ENCODE data around the gene CCNB1.
"Not testable (repeated sequence)": the region's sequence is repeated elsewhere in the genome, so short reads cannot be mapped to it uniquely, and the experiment has no call there.

The CCNB1 gene

DNA sequence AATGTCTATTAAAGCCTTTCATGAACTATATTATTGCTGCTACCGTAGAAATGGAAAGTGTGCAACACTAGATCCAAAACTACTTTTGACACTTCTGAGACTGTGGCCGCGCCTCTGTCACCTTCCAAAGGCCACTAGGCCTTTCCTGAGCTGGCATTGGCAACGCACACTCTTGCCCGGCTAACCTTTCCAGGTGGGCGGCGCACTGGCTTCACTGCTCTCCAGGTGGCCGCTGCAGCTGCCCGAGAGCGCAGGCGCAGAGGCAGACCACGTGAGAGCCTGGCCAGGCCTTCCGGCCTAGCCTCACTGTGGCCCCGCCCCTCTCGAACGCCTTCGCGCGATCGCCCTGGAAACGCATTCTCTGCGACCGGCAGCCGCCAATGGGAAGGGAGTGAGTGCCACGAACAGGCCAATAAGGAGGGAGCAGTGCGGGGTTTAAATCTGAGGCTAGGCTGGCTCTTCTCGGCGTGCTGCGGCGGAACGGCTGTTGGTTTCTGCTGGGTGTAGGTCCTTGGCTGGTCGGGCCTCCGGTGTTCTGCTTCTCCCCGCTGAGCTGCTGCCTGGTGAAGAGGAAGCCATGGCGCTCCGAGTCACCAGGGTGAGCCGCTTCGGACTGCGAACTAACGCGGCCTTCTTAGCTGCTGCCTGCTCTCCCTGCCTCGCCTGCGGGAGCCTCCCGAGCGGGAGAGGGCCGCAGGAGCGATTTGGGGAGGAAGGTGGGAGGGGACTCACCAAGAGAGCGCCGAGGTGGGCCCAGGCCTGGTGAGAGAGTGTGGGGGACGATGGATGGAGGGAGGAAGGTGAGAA, at the start of gene CCNB1:
Gene CCNB1, plus strand, starts transcription at position 465 of the 807 bp plus-strand sequence. Its CDS starts 113 bp downstream, at position 578.
- peak within 1 kb of the TSS; percentile 96 for H3K4me3 ChIP-seq (ENCODE audit: low read depth, low read length)

DNA sequence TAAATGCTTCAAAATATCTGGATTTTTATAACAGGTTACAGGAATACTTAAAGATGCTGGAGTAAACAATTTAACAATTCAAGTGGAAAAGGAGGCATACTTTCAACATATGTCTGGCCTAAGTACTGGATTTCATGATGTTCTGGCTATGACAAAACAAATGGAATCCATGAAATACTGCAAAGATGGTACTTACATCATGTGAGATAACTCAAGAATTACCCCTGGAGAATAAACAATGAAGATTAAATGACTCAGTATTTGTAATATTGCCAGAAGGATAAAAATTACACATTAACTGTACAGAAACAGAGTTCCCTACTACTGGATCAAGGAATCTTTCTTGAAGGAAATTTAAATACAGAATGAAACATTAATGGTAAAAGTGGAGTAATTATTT, 37.5 kb upstream of the CCNB1 start:
- no peak overlapping the region for H3K4me3 ChIP-seq (ENCODE audit: low read depth, low read length)

DNA sequence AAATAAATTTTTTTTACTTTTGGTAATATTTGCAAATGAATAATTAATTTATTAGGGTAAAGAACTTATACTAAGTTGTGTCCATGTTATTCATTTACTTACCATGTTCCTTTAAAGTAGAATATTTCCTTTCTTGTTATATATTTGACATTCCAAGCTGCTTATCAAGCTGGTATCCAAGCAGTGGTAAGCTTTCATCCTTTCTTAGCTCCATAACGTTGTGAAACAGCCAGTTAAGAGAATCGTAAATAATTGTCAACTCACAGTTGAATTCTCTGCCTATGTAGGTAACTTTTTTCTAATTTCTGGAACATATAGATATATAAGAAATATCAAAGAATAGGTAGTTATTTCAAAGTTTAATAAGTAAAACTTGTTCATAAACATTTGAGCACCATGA, 36.7 kb upstream of the CCNB1 start:
- no peak overlapping the region for H3K4me3 ChIP-seq (ENCODE audit: low read depth, low read length)

DNA sequence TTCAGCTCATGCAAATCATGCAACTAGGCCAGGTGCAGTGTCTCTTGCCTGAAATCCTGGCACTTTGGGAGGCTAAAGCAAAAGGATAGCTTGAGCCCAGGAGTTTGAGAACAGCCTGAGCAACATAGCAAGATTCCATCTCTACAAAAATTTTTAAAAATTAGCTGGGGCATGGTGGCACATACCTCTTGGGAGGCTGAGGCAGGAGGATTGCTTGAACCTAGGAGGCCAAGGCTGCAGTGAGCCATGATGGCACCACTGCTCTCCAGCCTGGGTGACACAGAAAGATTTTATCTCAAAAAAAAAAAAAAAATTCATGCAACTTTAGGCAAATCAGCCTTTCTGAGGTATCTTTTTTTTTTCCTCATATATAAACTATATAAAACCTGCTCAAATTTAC, 35.6 kb upstream of the CCNB1 start:
- no peak overlapping the region for H3K4me3 ChIP-seq (ENCODE audit: low read depth, low read length)

DNA sequence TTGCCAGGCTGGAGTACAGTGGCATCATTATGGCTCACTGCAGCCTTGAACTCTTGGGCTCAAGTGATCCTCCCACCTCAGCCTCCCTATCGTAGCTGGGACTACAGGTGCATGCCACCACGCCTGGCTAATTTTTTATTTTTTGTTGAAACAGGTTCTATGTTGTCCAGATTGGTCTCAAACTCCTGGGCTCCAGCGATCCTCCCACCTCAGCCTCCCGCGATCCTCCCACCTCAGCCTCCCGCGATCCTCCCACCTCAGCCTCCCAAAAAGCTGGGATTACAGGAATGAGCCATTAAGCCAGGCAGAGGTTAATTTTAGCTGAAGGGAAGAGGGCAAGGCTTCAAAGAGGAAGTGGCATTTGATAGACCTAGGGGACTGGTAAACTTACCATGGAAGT, 32.8 kb upstream of the CCNB1 start:
- no peak overlapping the region for H3K4me3 ChIP-seq (ENCODE audit: low read depth, low read length)

DNA sequence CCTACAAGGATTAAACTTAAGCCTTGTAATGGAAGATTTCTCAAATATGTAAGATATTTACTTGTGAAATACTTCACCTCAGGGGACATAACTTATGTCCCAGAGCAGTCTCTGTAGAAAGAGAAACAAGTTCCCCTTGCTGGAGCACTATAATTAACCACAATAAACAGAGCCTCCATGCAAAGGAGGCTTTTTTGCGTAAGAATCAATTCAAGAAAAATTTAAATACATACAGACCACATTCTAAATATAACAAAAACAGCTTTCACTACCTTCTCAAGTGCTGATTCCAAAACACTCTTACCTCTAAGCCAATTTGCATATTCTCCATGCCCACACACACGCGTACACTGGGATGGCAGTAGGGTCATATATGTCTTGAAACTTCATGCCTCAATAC, 30.7 kb upstream of the CCNB1 start:
- no peak overlapping the region for H3K4me3 ChIP-seq (ENCODE audit: low read depth, low read length)

DNA sequence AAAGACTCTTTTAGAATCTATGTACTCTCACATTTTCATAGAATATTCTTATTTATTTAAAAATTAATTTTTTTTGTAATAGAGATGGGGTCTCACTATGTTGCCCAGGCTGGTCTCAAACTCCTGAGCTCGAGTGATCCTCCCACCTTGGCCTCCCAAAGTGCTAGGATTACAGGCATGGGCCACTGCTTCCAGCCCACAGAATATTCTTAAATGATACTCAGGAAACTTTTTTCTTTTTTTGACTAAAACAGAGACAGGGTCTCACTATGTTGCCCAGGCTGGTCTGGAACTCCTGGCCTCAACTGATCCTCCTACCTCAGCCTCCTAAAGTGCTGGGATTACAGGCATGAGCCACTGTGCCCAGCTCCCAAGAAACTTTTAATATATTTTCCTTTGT, 29.7 kb upstream of the CCNB1 start:
- H3K4me3 ChIP-seq (ENCODE audit: low read depth, low read length), result not testable (repeated sequence)

DNA sequence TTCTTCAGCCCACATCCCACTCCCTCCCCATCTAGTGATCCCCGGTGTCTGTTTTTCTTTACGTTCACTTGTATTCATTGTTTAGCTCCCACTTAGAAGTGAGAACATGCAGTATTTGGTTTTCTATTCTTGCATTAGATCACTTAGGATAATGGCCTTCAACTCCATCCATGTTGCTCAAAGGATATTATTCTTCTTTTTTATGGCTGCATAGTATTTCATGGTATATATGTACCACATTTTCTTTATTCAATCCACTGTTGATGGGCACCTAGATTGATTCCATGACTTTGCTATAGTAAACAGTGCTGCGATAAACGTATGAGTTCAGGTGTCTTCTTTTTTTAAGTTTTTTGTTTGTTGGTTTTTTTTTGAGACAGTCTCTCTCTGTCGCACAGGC, 29.1 kb upstream of the CCNB1 start:
- H3K4me3 ChIP-seq (ENCODE audit: low read depth, low read length), result no peak overlapping the region

DNA sequence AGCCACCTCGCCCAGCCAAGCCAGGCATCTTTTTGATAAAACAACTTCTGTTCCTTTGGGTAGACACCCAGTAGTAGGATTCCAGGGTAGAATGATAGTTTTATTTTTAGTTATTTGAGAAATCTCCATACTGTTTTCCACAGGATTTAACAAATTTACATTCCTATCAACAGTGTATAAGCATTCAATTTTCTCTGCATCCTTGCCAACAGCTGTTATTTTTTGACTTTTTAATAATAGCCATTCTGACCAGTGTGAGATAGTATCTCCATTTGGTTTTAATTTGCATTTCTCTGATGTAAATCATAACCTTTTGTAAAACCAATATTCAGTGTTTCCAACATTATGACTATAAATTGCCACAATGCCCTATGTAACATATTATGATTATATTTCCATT, 28.2 kb upstream of the CCNB1 start:
- no peak overlapping the region for H3K4me3 ChIP-seq (ENCODE audit: low read depth, low read length)

DNA sequence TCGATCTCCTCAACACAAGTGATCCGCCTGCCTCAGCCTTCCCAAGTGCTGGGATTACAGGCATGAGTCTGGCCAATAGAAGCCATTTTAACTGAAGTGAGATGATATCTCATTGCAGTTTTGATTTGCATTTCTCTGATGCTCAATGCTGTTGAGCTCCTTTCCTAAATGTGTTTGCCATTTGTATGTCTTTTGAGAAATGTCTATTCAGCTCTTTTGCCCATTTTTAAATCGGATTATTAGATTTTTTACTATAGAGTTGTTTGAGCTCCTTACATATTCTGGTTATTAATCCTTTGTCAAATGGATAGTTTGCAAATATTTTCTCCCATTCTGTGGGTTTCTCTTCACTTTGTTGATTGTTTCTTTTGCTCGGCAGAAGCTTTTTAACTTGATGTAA, 26.7 kb upstream of the CCNB1 start:
- H3K4me3 ChIP-seq (ENCODE audit: low read depth, low read length), result not testable (repeated sequence)

DNA sequence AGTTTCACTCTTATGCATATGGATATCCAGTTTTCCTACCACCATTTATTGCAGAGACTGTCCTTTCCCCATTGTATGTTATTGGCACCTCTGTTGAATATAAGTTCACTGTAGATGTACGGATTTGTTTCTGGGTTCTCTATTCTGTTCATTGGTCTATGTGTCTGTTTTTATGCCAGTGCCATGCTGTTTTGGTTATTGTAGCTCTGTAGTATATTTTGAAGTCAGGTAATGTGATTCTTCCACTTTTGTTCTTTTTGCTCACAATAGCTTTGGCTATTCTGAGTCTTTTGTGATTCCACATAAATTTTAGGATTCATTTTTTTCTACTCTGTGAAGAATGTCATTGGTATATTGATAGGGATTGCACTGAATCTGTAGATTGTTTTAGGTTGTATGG, 26.1 kb upstream of the CCNB1 start:
- no peak overlapping the region for H3K4me3 ChIP-seq (ENCODE audit: low read depth, low read length)

DNA sequence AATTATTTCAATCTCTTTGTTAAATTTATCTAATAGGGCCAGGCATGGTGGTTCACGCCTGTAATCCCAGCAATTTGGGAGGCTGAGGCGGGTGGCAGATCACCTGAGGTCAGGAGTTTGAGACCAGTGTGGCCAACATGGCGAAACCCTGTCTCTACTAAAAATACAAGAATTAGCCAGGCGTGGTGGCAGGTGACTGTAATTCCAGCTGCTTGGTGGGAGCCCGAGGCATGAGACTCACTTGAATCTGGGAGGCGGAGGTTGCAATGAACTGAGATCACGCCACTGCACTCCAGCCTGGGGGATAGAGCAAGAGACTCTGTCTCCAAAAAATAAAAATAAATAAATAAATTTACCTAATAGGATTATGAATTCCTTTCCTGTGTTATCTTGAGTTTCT, 18.4 kb upstream of the CCNB1 start:
- H3K4me3 ChIP-seq (ENCODE audit: low read depth, low read length), result not testable (repeated sequence)

DNA sequence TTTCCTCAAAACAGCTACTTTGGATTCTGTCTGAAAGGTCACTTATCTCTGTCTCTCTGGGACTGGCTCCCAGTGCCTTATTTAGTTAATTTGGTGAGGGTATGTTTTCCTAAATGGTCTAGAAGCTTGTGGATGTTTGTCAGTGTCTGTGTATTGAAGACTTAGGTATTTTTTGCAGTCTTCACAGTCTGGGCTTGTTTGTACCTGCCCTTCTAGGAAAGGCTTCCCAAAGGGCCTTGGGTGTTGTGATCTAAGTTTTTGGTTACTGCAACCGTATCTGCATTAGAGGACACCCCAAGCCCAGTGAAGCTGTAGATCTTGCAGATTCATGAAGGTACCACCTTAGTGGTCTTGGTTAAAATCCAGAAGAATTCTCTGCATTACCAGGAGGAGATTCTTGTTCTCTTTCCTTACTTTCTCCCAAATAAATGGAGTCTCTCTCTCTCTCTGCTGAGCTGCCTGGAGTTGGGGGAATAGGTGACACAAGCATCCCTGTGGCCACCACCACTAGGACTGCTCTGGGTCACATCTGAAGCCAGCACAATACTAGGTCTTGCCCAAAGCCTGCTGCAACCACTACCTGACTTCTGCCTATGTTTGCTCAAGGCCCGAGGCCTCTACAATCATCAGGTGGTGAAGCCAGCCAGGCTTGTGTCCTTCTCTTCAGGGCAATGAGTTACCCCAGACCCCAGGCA, 17.8 kb upstream of the CCNB1 start:
- H3K4me3 ChIP-seq (ENCODE audit: low read depth, low read length), result no peak overlapping the region

DNA sequence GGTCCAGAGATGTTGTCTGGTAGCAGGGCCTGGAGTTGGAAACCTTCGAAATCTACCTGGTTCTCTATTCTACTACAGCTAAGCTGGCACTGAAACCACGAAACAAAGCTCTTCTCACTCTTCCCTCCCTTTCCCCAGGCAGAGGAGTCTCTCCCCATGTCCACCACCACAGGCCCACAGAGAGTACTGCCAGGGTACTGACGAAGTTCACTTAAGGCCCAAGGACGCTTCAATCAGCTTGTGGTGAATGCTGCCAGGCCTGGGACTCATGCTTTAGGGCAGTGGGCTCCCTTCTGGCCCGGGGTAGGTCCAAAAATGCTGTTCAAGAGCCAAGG, 17.3 kb upstream of the CCNB1 start:
- no peak overlapping the region for H3K4me3 ChIP-seq (ENCODE audit: low read depth, low read length)

DNA sequence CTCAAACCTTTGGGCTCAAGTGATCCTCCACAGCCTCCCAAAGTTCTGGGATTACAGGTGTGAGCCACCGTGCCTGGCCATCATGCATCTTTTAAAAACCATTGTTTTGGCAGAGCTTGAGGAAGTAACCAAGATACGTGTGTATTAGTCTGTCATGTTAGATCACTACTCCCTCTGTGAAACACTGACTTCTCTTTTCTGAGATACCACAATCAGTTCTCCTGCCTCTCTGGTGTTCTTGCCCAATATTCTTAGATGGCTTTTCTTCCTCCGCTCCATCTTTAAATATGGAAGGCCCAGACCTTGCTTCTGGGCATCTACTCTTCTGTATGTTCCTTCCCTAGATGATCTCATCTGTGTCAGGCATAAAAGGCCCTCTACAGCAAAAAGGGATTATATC, 14.2 kb upstream of the CCNB1 start:
- H3K4me3 ChIP-seq (ENCODE audit: low read depth, low read length), result no peak overlapping the region

DNA sequence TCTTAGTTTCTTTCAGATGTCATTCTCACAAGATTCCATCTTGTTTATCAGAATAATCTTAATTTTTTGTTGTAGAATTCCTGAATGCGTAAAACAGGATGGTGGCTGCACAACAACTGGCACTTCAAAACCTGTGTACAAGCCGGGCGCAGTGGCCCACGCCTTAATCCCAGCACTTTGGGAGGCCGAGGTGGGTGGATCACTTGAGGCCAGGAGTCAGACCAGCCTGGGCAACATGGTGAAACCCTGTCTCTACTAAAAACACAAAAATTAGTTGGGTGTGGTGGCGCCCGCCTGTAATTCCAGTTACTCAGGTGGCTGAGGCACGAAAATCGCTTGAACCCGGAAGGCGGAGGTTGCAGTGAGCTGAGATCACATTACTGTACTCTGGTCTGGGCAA, 10.5 kb upstream of the CCNB1 start:
- no peak overlapping the region for H3K4me3 ChIP-seq (ENCODE audit: low read depth, low read length)

DNA sequence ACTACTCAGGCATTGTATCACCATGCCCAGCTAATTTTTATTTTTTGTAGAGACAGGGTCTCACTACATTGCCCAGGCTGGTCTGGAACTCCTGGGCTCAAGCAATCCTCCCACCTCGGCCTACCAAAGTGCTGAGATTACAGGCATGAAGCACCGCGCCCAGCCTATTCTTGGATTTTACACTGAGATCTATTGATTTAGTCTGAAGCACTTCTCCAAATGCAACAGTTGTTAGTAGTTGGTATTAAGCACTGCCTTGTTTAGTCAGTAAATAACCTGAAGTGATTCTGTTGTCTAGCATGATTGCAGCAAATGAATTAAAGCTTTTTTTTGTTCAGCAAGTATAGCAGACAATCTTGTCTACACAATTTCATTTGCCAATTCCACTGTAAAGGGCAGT, 8.9 kb upstream of the CCNB1 start:
- no peak overlapping the region for H3K4me3 ChIP-seq (ENCODE audit: low read depth, low read length)

DNA sequence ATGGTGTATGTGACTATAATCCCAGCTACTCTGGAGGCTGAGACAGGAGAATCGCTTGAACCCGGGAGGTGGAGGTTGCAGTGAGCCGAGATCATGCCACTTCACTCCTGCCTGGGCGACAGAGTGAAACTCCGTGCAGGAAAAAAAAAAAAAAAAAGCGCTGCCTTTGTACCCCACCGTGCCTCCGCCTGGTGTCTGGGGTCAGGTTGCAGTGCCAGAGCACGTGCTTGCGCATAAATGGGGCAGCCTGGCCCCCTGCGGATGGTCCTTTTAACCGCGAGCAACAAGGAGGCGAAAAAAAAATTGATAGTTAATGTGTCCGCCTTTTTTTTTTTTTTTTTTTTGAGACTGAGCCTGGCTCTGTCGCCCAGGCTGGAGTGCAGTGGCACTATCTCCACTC, 6.3 kb upstream of the CCNB1 start:
- H3K4me3 ChIP-seq (ENCODE audit: low read depth, low read length), result no peak overlapping the region

DNA sequence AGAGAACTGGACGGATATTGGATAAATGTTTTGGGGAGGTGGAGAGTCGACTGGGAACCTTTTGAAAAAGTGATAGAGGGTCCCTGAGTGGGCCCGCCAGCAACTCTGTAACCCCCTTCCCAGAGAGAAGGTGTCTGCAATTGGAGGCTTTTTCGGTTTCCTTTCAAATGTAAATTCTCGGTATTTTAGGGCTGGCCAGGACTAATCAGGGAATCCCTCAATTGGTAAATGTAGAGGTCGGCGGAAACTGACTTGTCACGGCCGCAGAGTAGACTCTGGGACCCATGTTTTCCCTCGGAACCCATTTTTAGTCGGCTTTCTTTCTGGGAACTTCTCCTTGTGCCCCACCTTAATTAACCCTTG, 524 bp downstream of the CCNB1 start:
- peak overlapping the region; percentile 96 for H3K4me3 ChIP-seq (ENCODE audit: low read depth, low read length)

DNA sequence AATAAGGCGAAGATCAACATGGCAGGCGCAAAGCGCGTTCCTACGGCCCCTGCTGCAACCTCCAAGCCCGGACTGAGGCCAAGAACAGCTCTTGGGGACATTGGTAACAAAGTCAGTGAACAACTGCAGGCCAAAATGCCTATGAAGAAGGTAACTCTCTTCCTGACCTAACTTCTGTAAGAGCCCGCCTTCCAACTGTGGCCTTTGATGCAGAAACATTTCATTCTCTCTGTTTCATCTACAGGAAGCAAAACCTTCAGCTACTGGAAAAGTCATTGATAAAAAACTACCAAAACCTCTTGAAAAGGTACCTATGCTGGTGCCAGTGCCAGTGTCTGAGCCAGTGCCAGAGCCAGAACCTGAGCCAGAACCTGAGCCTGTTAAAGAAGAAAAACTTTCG, 979 bp downstream of the CCNB1 start:
- peak overlapping the region; percentile 96 for H3K4me3 ChIP-seq (ENCODE audit: low read depth, low read length)

DNA sequence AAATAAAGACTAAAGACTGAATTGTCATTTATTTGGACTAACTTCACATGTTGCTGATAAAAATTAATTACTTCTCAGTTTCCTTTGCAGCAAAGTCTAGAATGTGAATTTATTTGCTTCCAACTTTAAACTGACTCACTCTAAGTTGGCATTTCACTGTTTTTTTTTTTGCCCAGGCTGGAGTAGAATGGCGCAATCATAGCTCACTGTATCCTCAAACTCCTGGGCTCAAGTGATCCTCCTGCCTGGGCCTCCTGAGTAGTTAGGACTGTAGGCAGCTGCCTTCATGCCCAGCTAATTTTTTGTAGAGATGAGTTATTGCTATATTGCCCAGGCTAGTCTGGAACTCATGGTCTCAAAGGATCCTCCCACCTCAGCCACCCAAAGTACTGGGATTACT, 3.5 kb downstream of the CCNB1 start:
- H3K4me3 ChIP-seq (ENCODE audit: low read depth, low read length), result no peak overlapping the region

DNA sequence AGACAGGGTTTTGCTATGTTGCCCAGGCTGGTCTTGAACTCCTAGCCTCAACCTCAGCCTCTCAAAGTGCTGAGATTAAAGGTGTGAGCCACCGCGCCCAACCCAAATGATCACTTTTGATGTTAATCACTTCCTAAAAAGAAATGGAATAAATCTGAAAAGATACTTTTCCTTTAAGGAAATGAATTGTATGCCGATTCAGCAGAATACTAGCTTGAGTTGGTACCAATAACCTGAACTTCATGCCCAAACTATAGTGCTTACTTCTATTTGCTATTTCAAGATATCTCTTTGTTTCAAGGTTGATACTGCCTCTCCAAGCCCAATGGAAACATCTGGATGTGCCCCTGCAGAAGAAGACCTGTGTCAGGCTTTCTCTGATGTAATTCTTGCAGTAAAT, 4.0 kb downstream of the CCNB1 start:
- no peak overlapping the region for H3K4me3 ChIP-seq (ENCODE audit: low read depth, low read length)
